Activated CD4-positive, alpha-beta T cell treated with anti-CD3 and anti-CD28 coated beads, Interleukin-2, amount 50 U/mL, for 4 hours (primary cell): Measurements from ENCODE around the gene GTF3C2.

Experiments used
- DNase-seq, 2 experiments: peaks; one replicate each; pipeline ENCODE4 v3.0.0-alpha.2; 2020

The GTF3C2 gene

GRCh38 chr2:27356382-27357181 is at the start of gene GTF3C2:
Gene GTF3C2 (minus strand): TSS chr2:27356764. CDS start chr2:27343554, 13,210 bp downstream.
- peak; percentile 92 for DNase-seq

GRCh38 chr2:27400348-27401135 is 44.0 kb upstream of the GTF3C2 start:
- no peak for DNase-seq

- no peak for DNase-seq
These were observed 42.4 kb upstream of the GTF3C2 start for GRCh38 chr2:27398962-27399361.

- DNase-seq: no peak
These were observed 36.7 kb upstream of the GTF3C2 start for GRCh38 chr2:27393225-27393624.

- no peak for DNase-seq
These were observed 34.5 kb upstream of the GTF3C2 start for GRCh38 chr2:27390822-27391679.

- no peak for DNase-seq
These were observed 25.1 kb upstream of the GTF3C2 start for GRCh38 chr2:27381577-27382181.

- peak; percentile 79 to 83 for DNase-seq
These were observed 24.3 kb upstream of the GTF3C2 start, which contains the start of gene ZNF513 for GRCh38 chr2:27380626-27381545. Gene ZNF513 (minus strand): TSS chr2:27380734. CDS start chr2:27380526, 208 bp downstream.

- DNase-seq: peak in 1 of 2 experiments; percentile 29
These were observed 23.5 kb upstream of the GTF3C2 start for GRCh38 chr2:27379836-27380625.

GRCh38 chr2:27379383-27379835 is 22.8 kb upstream of the GTF3C2 start:
- DNase-seq: no peak

- no peak for DNase-seq
These were observed 22.3 kb upstream of the GTF3C2 start for GRCh38 chr2:27378809-27379290.

GRCh38 chr2:27378096-27378808 is 21.7 kb upstream of the GTF3C2 start:
- no peak for DNase-seq

- no peak for DNase-seq
These were observed 21.1 kb upstream of the GTF3C2 start for GRCh38 chr2:27377618-27378095.

- no peak for DNase-seq
These were observed 20.5 kb upstream of the GTF3C2 start for GRCh38 chr2:27376866-27377617.

GRCh38 chr2:27376151-27376865 is 19.7 kb upstream of the GTF3C2 start:
- DNase-seq: no peak

- no peak for DNase-seq
These were observed 19.0 kb upstream of the GTF3C2 start for GRCh38 chr2:27375513-27376099.

- DNase-seq: no peak
These were observed 17.0 kb upstream of the GTF3C2 start for GRCh38 chr2:27373567-27373966.

GRCh38 chr2:27372937-27373336 is 16.4 kb upstream of the GTF3C2 start:
- DNase-seq: no peak
